NCI-H460 (cell line): ENCODE data around the gene ALK. TPM values are rescaled to one million over a fixed set of nuclear protein-coding genes. Genes with fewer than 3 reads are reported as not detected.

Experiments used
- DNase-seq: peaks from one replicate; pipeline ENCODE4 v3.0.0-alpha.2; 2016; ENCODE audit warnings: low read depth; ENCODE audit errors: extremely low read depth
- total RNA-seq: library from RNA; depleted of rRNA; stranded (reverse); fragments of >200 nt; shearing (Covaris generic); gene quantifications from 2 replicates; pipeline ENCODE4 v1.2.3, GENCODE V29; 2014

The ALK gene
- total RNA-seq, 1 experiment from 2014 or later, result 0.02 TPM

DNA sequence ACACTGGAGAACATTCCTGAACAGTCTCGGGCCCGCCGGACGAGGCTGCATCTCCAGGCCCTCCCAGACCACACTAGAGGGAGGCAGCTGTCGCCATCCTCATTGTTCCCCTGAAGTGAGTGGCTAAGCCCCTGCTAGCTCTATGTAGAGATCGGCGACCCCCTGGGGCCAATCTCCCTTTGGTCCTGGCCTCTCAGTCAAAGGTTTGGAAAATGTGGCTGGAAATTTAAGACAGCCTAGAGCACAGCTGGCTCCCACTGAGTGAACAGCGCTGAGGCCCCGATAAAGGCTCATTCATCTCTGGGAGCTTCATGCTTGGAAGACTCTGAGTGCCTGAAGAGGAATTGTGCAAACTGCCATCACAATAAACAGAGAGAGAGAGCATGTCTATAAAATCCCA is 445.9 kb downstream of the ALK start:
- no peak for DNase-seq

DNA sequence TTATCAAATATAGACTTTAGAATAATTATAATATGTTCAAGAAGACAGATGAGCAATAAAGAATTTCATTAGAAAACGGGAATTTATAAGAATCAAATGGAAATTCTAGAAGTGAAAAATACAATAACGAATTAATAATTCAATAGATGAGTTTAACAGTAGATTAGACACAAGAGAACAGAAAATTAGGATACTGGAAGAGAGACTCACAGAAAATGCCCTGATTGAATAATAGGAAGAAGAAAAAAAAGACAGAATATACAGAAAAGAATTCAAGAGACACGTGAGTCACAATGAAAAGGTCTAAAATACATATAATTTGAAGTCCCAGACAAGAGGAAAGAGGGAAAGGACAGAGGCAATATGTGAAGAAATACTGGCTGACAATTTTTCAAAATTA is 451.4 kb downstream of the ALK start:
- DNase-seq, result no peak

DNA sequence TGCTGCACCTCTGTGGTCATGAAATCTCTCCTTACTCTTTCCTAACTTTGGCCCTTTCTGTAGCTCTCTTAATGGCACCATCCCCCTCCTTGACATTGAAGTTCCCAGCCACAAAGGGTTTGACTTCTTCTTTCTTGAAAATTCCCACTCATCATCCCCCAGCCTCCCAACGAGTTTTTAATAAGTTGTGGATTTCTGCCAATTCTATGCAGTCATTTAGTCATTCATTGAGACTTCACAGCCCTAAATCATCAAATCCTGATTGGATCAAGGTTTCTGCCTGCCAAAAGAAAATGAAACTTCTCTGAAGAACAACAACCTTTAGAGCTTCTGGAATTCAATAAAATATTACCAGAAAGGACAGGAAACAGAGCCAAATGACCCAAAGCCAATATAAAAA is 451.9 kb downstream of the ALK start:
- DNase-seq, result no peak

DNA sequence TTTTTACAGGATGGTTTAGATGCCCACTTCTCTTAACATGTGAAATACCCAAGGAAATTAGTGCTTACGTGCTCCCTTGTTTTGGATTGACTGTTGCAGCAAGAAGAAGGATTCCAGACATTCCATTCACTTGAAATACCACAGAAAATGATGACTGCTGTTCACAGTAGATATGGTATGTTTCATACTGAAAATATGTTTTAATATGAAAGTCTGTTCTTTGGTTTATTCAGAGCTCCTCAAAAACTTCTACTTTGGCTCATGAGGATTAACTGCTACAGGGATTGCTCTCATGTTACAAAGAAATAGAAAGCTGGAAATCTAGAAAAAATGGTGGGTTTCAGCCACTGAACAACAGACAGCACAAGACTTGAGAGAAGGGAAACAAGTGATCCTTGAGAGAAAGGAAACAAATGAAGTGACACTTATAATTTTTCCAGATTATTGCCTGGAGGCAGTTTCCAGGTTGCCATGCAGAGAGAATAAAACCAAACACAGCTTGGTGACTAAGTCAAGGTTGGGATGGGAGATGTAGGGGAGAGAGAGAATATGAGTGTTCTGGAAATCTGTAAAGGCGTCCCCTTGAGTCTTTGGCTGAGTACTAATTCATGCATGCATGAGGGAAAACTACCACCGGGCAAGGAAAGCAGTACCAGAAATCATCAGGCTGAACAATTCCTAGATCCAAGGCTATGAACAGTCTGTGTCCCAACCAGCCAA is 458.0 kb downstream of the ALK start:
- no peak for DNase-seq

DNA sequence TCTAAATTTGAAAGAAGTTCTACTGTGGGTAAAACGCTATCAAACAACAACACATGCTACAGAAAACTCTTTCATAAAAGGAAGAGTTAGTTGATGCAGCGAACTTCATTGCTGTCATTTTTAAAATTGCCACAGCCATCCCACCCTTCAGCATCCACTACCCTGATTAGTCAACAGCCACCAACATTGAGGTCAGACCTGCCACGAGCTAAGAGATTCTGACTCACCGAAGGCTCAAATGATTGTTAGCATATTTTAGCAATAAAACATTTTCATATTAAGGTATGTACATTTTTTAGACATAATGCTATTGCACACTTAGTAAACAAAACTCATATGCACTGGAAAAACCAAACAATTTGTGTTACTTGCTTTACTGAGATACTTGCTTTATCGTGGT is 459.1 kb downstream of the ALK start:
- no peak for DNase-seq

DNA sequence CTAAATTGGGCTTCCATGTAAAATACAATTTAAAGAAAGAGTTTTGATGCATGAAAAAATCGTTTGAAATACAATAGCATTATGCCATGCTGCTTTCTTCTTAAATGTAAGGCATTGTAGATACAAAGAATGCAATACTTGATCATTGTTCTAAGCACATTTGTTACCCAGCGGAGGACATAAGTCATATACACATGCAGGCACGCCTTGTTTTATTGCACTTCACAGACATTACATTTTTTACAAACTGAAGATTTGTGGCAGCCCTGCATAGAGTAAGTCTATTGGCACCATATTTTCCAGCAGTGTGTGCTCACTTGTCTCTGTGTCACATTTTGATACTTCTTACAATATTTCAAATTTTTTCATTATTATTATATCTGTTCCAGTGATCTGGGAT is 461.2 kb downstream of the ALK start:
- no peak for DNase-seq

DNA sequence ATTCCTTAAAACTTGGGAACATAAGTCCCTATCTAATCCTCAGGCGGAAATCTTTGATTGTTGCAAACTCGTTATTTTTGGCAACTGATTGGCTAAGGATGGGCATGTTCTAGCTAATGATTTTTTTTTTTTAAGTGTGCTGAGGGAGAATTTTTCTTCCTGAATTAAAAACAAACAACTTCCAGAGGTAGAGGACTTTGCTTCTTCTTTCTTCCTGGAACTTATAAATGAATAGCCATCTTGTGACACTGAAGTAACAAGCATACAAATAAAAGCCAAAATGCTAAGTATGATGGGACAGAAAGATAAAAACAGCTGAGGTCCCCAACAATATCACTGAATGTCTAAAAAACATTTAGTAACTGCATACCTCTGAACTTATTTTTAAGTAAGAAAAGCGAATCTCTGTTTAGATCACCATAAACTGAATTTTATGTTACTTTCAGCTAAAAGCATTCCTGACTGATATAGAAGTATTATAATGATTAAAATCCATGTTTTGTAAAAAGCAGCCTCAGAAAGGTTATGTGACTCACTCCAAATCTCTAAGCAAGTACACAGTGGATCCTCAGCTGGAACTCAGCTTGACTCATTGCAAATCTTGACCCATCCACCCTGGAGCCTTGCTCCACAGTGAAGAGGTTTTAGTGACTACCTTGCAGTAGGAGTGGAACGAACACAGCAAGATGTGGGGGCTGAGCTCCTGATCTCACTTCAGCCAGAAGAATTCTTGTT is 461.8 kb downstream of the ALK start:
- DNase-seq, result no peak

DNA sequence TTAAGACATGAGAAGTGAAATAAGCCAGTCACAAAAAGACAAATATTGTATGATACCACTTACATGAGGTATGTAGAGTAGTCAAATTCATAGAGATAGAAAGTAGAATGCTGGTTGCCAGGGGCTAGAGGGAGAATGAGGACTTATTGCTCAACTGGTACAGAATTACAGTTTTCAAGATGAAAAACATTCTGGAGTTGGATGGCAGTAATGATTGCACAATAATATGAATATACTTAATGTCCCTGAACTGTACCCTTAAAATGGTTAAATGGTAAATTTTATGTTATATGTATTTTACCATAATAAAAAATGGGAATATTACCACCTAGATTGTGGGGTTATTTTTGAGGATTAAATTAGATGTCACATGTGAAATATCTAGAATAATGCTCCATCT is 465.0 kb downstream of the ALK start:
- no peak for DNase-seq

DNA sequence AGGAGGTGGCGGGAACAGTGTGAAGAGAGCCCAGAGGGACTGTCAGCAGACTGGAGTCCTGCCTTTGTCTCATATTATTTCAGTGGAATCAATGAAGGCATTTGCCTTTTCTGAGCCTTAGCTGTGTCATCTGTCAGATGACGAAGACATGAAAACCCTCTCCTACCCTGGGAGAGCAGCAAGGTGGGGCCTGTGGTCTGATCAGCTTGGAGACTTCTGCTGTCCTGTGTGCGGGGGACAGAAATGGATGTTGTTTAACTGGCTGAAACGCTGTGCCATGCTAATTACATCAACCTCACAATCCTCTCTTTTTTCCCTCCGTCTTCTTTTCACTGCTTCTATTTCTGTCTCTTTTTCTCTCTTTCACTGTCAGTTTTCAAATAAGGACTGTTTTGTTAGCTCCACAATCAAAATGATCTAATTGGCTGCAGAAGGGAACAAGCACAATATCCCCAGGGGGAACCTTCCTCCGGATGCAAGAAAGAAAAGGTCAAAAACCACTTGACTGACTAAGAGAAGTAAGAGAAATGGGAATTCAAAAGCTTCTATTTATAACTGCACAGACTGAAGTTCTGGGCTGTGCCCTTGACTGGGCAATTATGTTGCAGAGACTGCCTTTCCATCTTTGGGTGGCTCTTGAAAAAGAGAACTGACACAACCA is 466.1 kb downstream of the ALK start:
- no peak for DNase-seq

DNA sequence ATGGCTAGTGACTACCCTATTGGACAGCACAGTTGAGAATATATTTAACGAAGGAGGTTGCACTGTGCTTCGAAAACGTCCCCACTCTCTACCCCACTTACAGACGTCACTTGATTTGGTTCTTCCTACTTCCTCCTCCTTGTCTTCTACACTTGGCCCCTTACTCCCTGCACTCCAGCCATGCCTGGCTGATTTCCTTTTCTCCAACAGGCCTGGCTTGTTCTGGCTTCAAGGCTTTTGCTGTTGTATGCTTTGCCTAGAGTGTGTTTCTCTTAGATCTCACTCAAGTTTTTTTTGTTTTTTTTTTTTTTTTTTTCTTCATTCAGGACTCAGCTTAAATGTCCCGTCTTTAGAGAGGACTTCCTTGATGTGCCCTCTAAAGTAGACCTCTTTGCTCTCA is 469.4 kb downstream of the ALK start:
- DNase-seq, result no peak

DNA sequence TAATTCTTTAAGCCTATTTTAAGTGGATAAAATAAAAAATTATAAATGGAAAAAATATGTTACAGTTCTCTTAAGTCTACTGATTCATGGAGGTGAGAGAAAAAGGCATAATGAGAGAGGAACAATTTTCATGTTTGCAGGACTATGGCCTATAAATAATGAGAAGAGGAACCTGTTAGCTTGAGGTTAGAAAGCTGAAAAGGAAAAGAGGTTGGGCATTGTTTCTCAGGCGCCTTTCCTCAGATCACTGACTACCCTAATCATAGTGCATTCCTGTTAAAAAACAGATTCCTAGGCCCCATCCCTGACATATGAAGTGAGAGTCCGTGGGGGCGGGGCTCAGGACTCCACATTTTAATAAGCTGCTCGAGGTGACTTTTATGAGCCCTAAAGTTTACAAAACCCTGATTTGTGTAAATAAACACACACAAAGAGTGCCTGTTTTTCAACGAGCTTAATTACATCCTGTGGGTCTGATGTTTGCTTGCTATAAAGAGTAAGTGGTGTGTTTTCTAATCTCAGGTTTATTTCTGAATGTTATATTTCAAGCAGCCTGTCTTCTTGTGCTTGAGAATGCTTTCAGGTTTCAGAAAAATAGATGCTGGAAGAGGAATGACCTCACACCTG is 470.7 kb downstream of the ALK start:
- DNase-seq, result no peak

DNA sequence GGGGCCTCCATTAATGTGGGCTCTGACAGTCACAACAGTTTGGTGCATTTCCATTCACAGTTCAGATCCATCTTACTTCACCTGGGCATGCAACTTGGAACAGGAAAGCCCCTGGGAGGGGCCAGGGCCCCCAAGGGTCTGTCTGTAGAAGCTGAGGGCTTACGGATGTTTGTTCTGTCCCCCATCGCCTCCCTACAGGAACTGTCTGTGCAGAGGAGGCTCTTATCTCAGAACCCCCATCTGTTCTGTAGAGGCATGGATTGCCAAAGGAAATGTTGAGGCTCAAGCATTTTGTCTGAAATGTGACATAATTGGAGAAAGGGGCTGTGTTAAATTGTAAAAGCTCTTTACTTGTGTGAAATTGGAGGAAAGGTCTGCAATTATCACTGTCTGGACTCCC is 471.9 kb downstream of the ALK start:
- DNase-seq, result no peak

DNA sequence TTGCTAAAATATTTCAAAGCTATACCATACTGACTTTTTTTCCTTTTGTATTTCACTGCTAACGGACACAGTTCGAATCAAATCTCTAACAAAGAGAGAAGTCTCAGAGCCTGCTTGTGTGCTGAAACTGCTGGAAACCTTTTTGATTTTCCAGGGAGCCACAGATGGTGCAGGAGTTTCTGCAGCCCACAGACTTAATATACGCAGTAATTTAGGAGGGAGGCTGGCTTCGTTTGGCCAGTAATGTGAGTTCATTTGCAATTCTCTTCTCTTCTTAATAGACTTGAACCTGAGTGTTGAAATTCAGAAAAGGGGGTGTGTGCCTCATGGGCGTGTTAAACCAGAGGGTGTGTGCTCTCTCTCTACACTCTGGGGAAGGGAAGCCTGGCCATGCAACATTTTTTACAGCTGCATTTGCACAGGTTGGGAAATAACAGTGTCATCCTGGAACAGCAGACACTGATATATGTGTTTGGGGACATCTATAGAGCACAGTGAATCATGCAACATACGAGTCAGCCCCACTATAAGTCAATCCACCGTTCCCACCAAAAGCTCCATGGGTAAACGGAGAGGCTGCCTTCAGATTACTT is 473.2 kb downstream of the ALK start:
- no peak for DNase-seq

DNA sequence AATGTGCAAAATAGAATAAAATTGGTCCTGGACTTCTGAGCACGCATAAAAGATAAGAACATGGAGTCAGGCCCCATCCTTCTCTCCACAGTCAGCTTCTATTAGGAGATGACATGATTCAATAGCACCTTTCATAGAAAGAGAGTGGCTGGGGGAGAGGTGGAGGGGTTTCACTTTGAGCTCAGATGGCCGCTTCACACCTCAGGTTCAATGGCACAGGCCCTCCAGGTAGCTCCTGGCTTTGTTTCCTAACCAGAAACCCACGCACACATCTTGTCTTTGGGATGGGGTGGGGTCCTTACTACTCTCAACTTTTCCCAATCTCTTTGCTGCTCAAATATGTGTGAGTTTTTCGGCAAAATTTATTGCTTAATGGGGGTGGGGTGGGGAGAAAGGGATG is 473.9 kb downstream of the ALK start:
- no peak for DNase-seq

DNA sequence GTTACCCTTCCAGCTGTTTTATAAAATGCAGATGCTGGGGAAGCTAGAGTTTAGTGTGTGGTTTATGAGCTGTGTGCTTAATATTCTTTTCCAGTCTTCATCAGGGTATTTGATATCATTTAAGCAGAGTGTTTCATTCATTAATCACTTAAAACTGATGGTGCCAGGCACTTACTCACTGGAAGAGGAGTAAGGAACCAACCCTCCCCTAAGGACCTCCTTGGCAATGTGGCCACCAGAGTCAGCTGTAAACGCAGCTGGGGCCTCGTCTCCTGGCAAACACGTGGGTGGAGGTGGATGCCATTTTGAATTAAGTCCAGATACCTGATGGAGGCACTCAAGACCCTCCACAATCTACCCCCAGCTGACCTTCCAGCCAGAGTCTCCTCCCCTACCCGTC is 474.5 kb downstream of the ALK start:
- no peak for DNase-seq

DNA sequence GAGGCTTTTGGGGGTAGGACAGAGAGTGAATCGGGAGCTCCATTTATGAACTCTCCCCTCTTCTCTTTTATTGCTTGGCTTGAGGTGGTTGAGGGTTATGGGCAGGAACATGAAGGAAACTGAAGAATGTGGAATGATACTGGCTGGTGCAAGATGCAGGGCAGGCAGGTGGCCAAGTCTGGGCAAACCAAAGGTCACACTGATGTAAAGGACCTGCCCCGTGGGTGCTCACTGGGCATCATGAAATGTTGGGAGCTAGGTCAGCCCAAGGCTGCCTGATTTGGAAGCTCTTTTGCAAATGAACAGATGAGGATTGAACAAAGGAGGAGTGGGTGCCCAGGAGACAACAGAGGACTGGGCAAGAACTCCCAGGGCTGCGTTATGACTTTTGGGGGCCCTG is 477.2 kb downstream of the ALK start:
- no peak for DNase-seq

DNA sequence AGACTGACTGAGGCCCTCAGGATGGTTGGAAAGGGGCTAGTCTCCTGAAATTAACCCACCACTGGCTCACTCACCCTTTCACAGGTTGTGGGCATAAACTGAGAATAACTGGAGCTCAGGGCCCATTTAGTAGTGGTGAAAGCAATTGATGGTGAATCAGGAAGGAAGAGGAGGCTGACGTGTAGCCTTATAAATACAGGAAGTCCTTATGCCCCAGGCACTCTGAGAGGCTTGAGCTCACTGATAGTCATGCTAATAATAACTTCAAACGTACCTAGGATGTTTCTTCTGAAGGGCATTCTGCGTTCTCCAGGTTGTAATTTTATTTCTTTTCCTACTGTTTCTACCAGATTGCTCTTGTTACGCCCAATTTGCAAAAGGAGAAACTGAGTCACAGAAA is 477.8 kb downstream of the ALK start:
- DNase-seq, result no peak

DNA sequence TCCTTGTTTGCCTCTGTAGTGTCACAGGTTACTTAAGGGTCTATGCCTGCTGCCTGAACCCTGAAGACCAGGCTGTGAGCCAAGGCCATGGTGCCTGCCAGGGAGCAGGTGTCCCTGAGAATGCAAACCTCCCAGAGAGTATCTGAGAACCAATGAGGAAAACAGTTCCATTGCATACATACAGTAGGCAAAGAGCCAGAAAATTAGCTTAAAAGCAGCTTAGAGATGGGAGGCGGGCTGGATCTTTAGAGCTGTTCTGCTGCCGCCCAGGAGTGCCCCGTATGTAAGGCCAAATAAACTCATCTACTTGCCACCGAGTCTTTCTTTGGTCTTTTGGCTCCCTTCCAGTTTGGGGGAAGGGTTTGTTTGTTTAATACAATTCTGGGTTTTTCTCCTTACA is 478.2 kb downstream of the ALK start:
- DNase-seq, result no peak

DNA sequence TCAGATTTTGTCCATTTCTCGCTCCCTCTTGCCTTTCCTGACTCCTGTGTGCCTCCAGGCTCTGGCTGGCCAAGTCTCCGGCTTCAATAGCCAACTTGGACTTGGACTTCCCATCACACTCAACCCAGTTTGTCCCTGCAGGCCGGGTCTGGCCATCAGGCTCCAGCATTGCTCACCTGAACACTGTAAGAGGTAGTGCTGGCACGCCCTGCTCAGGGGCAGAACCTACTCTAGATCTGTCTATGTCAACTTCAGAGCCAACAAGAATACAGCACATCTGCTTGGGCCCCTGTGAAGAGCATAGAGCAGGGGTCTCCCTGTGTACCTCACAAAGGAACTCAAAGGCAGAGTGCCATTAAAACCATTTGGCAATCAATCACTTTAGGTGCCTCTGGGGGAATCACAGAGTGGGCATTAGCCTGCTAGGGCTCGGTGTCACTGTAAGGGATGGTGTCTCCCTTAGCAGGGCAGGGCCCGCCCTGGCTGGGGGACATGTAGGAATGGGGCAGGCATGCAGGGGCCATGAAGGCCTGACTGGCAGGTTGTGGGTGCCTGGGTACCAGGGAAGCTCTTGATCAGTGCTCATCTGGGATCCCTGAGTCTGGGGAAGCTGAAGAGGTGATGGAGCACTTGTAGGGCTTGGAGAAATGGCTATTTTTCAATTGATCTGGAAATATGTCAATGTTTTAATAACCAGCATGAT is 480.3 kb downstream of the ALK start:
- no peak for DNase-seq

DNA sequence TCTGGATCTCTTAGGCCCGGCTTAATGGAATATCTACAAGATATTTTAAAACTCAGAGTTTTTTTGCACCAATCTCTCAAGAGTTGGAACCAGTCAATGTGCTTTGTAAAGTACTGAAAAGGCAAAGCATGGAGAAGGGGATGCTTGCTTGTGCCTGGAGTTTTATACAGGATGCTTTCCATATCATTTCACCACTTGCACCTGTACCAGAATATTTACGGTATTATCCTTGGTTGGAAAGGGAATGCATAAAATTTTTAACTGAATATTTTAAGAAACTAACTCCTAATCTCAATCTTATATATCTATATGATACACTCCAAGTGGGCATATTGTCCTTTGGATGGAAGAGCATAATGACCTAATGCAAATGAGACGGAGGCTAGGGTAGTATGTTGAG is 487.5 kb downstream of the ALK start:
- no peak for DNase-seq

DNA sequence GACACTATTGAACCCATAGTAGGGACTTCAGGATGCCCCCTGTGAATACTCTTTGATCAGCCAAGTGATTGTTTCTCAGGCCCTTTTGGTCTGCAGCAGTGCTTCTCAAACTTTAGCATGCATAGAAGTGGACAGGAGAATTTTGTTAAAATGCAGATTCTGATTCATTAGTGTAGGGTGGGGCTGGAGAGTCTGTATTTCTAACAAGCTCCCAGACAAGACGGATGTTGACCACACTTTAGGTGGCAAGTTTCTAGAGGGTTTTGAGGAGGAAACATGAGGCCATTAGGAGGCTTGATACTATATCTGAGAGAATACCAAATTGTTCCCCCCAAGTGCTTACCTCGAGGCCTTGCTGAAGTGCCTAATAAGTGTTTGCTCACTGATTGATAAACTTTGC is 488.3 kb downstream of the ALK start:
- DNase-seq, result no peak
